NCI-H524 treated with DMSO at 0.1 percent for 48 hours (cell line): ENCODE data around the gene LDB3.
A peak's percentile ranks its signal among the peaks of the same experiment; 100 is the strongest.
"Not testable (repeated sequence)": the region's sequence is repeated elsewhere in the genome, so short reads cannot be mapped to it uniquely, and the experiment has no call there.

ENCODE experiments used
- DNase-seq: peaks from one replicate; lab custom pipeline; 2025; lab: John Stamatoyannopoulos, UW

Gene LDB3, protein sequence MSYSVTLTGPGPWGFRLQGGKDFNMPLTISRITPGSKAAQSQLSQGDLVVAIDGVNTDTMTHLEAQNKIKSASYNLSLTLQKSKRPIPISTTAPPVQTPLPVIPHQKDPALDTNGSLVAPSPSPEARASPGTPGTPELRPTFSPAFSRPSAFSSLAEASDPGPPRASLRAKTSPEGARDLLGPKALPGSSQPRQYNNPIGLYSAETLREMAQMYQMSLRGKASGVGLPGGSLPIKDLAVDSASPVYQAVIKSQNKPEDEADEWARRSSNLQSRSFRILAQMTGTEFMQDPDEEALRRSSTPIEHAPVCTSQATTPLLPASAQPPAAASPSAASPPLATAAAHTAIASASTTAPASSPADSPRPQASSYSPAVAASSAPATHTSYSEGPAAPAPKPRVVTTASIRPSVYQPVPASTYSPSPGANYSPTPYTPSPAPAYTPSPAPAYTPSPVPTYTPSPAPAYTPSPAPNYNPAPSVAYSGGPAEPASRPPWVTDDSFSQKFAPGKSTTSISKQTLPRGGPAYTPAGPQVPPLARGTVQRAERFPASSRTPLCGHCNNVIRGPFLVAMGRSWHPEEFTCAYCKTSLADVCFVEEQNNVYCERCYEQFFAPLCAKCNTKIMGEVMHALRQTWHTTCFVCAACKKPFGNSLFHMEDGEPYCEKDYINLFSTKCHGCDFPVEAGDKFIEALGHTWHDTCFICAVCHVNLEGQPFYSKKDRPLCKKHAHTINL

DNA sequence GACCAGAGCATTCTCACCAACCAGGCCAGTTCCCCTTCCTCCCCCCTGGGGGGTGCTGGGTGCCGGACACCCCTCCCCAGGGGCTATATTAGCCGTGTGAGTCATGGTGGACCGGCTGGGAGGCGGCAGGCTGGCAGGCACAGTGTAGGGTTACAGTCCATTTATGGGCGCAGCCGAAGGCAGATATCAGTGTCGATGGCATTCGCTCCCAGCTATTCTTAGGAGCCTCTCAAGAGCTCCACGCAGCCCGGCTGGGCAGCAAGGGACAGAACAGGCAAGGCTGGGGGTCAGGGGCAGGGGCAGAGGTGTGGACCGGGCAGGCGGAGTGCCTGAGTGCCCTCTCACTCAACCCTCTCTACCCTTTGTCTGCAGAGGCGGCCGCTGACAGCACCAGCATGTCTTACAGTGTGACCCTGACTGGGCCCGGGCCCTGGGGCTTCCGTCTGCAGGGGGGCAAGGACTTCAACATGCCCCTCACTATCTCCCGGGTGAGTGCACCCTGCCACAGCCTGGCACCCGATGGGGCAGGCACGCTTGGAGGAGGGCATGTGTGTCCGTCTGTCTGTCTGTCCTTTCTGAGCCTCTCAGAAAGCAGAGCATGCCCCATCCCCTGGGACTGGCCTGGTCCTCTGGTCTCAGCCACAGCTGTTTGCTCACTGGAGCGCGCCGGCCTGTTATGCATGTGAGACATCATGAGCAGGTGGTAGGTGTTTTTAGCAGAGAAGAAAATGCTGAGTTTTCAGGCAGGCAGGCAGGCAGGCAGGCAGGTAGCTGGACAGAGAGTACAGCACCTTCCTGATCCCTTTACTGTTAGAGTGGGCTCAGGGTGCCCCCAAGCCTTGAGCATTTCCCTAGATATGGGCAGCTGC lies at the start of gene LDB3:
Gene LDB3, plus strand, starts transcription at position 215 of the 869 bp plus-strand sequence. Its CDS starts 181 bp downstream, at position 396.
- peak; percentile 23 for DNase-seq

DNA sequence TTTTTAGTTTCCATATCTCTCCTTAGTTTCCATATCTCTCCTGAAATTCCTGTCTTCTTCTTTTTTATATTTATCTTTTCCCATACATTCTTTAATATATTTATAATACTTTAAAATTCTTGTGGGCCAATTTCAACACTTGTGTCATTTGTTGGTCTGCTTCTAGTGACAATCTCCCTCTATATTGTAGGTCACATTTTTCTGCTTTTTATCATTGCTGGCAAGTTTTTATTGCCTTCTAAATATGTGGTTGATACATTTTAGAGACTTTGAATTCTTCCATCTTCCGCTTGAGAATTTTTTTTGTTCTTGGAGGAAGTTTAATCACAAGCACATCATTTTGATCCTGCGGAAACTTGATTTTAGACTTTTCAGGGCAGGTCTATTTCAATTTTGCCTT lies 40.0 kb upstream of the LDB3 start:
- DNase-seq = no peak

- DNase-seq = no peak
These were observed 38.2 kb upstream of the LDB3 start for GRCh38 chr10:86630079-86630478.

- no peak for DNase-seq
These were observed 36.1 kb upstream of the LDB3 start for GRCh38 chr10:86632009-86632800.

DNA sequence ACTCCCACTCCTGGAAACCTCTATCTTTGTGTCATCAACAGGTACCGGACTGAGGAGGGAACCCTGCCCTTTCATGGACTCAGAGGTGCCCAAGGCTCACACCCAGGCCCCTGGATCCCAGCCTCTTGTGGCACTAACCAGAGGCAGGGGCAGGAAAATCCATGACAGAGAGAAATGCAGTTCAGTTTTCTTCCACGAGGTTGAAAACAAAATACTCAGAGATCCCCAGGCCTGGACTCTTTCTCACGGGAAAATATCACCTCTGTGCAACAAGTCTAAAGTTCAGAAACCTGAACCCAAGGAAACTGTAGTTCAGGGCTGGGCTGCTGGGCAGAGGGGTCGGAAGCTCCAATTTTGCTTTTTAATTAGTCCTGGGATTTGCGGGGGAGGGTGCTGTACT lies 35.4 kb upstream of the LDB3 start:
- no peak for DNase-seq

- DNase-seq = no peak
These were observed 32.9 kb upstream of the LDB3 start for GRCh38 chr10:86635402-86635801.

- no peak for DNase-seq
These were observed 32.0 kb upstream of the LDB3 start for GRCh38 chr10:86636311-86636710.

DNA sequence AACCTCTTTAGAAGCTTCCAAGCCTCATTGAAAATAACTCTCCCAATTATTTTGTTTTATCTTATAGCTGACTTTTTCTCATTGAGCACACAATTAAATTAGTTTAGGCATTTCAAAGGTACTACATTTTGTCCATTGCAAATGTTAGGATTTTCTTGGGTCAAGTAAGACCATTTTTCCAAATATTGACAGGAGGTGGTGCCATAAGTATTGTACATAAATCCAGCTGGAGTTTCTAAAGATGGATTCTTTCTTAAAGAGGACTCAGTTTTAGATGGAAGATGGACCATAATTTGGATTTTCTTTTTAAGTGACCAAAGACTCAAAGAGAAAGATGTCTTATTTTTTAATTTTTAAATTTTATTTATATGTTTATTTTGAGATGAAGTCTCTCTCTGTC lies 26.3 kb upstream of the LDB3 start:
- no peak for DNase-seq

GRCh38 chr10:86642499-86642898 lies 25.8 kb upstream of the LDB3 start:
- DNase-seq = no peak

GRCh38 chr10:86644152-86644793 lies 24.0 kb upstream of the LDB3 start:
- DNase-seq = no peak

GRCh38 chr10:86644794-86645445 lies 23.4 kb upstream of the LDB3 start:
- no peak for DNase-seq

GRCh38 chr10:86645621-86646165 lies 22.6 kb upstream of the LDB3 start:
- DNase-seq = not testable (repeated sequence)

DNA sequence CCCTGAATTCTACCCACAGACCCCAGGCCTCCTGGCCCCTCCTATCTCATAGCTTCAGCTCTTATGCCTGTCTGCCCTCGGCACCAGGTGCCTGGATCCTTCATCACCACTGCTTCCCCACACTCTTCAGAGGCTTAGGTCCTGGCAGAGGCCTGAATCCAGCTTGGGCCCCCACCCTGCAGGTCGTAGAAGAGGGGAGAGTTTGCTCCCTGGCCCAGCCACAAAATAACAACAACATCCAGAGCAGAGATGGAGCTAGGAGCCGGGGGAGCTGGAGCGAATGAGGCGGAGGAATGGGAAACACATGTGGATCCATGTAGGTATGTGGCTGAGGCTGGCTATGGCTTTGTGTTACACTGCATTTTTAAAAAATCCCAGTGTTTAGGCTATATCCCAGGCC lies 21.8 kb upstream of the LDB3 start:
- no peak for DNase-seq

- no peak for DNase-seq
These were observed 21.4 kb upstream of the LDB3 start for GRCh38 chr10:86646933-86647332.

GRCh38 chr10:86647773-86648703 lies 20.3 kb upstream of the LDB3 start:
- no peak for DNase-seq

- no peak for DNase-seq
These were observed 19.4 kb upstream of the LDB3 start for GRCh38 chr10:86648704-86649427.

DNA sequence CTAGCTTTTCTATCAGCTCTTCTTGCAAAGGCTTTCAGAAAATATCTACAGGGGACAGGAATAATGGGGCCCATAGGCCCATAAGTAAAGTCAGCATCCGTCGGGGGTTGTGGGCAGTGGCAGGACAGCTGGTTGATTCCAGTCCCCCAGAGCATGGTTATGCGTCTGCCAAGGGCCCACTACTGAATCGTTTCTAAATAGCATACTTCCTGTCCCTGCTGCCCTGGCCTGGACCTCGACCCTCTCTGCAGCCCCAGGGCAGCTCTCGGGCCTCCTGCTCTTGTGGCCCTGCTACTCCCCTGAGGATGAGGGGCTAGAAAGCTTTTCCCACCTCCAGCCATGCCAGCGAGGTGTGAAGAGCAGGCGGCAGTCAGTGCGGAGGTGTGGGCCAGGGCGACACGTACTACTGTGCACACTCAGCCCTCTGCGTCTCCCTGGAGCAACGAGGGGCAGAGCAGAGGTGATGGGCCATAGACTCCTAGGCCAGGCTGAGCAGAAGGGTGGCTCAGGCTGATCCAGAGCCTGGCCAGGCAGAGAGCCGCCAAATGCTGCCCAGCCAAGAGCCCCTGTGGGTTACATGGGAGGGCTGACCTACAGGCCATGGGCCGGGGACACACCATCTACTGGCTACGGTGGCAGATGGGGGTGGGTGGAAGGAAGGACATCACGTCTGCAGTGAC lies 18.7 kb upstream of the LDB3 start:
- DNase-seq = no peak

- DNase-seq = no peak
These were observed 18.2 kb upstream of the LDB3 start for GRCh38 chr10:86650151-86650550.
